ENCODE results near the gene VPS25.
A peak's percentile ranks its signal among the peaks of the same experiment; 100 is the strongest.

VPS25 gene

DNA sequence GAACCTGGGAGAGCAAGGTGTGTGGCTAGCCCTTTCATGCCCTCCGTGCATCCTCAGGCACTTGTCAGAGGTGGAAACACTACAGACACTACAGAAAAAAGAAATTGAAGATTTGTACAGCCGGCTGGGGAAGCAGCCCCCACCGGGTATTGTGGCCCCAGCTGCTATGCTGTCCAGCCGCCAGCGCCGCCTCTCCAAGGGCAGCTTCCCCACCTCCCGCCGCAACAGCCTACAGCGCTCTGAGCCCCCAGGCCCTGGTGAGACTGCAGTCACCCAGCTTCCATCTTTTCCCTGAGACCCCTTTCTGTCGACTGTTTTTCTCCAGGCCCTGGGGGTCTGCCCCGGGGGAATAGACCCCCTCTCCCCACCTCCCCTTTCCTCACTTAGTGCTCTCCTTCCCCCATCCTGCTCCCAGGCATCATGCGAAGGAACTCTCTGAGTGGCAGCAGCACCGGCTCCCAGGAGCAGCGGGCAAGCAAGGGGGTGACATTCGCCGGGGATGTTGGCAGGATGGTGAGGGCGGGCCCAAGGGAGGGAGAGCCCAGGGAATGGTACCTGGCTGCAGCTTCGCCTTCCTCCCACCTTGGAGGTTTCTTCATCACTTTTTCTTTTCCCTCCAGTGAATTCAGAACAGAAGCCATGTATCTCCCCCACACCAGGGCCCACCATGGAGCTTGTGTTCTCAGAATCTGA is 23.0 kb downstream of the VPS25 start:
- no peak for DNase-seq

DNA sequence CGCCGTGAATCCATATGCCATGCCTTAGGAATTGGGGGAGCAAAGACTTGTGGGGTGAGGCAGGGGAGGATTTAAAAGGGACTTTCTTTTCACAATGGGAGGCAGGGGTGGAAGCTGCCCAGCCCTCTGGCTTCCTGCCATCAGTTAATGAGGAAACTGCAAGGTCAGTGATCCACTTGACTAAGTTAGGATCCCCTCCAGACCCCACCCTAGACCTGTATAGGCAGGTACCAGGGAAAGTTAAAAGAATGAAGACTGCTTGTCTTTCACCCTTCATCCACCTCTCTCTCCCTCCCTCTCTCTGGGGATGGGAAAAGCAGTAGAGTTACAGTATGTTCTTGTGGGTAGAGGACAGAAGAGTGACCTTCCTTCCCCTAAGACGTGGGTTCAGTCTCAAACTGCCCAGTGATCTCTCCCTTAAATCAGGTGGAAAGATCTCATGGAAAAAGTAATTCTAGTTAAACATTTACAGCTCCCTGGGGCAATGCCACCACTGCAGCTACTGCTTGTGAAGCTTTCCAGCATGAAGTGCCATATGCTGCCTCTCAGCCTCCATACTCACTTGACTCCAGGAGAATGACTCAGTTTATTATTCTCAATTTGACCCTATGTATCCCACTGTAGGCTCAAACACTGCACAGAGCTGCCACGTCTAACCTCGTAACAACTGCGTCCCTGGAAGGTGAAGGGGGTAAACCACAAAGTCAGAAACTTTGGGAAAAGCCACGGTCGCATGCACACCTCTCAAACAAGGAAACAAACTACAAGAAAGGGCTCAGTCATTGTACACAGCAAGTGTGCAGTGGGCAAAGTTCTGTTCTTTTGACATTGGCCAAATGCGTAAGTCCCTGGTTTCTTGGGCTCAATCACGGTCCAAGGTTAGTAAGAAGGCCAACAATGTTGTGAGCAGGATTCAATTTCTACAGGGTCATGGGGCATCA is 24.1 kb downstream of the VPS25 start:
- DNase-seq: no peak

DNA sequence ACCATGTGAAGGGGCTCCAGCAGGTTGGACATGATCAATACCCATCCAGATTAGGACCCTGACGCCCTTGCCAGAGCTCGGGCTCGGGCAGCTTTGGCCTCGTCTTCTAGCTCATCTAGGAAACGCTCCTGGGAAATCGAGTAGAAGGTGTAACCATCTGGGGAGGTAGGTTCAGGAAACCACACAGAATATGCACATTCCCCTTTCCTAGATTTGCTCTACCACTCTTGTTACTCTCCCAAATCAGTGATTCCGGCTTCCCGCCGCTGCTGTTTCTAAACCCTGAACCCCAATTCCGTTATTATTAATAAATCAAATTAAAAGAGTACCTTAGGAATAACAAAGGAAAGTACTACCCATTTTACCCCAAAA is 24.7 kb downstream of the VPS25 start:
- DNase-seq: no peak

DNA sequence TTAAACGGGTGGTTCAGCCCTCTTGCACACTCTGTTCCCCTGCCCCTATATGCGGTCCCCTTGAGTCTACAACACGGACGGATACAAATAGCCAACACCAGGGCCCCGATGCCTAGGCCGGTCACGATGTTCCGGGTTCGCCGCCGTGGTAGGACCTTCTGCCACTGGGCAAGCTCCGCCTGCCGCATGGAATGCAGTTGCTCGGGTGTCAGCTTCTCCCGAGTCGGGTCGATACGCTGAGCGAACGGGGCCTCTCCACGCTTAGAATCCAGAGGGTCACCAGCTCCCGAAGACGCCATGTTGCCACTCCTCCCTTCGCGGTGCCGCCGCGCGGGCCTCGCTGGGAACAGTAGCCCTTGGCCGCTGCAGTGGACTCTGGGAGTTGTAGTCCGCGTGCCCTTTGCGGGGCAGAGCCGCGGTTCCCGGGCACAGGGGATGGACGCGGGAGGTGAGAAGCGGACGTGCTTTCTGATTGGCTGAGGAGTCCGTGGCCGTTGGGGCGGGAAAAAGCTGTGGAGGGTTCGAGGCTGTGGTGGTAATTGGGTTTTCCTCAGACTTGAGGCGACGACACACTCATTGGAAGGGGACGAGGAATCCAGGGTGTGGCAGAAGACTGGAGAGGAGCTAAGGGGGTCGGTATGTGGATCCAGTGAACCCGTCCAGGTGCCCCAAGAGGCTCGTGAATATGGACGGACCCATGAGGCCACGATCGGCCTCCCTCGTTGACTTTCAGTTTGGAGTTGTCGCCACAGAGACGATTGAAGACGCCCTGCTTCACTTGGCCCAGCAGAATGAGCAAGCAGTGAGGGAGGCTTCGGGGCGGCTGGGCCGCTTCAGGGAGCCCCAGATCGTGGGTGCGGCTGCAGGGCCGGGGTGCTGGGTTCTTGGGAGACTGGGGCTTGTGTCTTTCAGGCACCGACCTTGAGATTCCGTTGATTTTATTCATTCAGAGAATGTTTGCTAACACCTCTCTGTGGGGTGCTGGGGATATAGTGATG is 25.4 kb downstream of the VPS25 start, which contains the start of the genes CNTD1 and COA3:
Gene CNTD1 (plus strand): TSS at position 479 of the 998 bp plus-strand sequence. CDS start 207 bp downstream, at position 686.
Gene COA3 (minus strand): TSS at position 322 of the 998 bp plus-strand sequence. CDS start 23 bp downstream, at position 299.
- peak; percentile 91 for DNase-seq

DNA sequence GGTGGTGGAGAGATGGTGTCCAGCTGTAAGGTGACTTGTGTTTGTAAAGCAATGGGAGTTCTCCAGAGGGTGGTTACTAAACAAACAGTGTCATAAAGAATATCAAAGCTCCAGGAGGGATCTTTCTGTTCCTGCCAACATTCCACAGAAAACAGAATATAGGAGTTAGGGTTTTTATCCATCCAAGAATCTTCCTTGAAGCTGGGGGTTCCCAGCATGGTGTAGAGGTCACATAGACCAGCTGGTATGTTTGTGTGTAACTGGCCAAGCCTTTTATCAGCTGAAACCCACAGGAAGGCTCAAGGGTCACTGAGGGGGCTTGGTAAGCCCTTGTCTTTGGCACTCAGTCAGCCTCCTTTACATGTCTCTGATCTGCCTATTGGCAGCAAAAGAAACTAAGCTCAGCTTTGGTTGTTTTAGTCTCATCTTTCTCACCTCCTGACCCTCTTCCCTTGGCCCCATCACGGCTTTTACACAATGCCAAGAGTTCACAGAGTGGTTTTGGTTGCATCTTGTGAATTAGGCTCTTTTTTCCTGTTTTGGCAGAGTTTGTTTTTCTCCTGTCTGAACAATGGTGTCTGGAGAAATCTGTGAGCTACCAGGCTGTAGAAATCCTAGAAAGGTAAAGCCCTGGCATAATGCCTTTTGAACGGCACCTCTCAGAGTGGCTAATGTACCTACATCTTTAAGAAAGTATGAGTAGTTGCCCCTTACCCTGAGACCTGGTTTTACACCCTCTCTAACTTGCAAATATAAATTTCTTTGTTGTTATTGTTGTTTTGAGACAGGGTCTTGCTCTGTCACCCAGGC is 30.0 kb downstream of the VPS25 start:
- DNase-seq: no peak

DNA sequence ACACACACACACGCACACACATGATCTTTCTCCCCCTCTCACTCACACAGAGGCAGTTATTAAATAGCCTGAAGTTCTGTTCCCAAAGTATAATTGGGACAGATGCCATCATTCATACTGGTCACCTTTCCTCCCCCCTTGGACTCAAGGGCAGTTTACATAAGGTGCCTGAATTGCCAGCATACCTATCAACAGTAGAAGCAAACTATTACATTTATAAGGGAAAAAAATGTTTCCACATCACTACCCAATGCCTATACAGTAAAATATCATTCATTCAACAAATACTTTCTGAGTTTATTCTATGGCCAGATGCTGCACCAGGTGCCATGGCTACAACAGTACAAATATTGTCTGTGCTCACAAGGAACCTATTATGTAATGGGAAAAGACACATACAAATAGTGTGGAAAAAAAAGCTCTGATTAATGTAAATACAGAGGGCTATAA is 31.7 kb downstream of the VPS25 start:
- DNase-seq: no peak

DNA sequence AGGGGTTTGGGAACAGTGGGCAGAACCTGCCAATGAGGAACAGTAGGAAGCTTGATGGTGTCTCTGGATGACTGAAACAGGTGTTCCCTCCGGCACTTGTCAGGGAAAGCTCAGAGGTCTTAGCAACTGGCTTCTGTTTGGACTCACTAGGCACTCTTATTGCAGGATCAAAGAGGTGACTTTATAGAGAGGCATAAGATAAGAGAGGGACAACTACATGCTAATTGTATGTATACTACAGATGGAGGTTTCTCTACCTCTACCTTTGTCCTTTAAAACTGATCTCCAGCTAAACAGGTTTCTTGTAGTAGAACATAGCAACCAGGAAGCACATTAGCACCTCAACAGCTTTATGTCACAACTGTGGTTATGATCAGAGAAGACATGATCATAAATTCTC is 33.0 kb downstream of the VPS25 start:
- no peak for DNase-seq

DNA sequence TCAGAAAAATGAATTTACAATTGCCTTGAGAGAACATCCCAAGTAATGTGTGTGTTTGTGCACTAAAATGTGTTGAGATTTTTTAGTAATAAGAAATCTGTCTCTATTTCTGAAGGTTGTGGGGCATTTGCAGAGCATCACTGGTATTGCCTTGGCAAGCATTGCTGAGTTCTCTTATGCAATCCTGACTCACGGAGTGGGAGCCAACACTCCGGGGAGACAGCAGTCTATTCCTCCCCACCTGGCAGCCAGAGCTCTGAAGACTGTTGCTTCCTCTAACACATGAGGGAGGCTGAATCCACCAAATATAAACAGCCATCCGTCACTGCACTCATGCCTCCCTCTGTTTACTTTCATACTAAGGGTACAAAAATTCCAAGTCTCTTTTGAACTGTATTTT is 36.0 kb downstream of the VPS25 start:
- DNase-seq: no peak

DNA sequence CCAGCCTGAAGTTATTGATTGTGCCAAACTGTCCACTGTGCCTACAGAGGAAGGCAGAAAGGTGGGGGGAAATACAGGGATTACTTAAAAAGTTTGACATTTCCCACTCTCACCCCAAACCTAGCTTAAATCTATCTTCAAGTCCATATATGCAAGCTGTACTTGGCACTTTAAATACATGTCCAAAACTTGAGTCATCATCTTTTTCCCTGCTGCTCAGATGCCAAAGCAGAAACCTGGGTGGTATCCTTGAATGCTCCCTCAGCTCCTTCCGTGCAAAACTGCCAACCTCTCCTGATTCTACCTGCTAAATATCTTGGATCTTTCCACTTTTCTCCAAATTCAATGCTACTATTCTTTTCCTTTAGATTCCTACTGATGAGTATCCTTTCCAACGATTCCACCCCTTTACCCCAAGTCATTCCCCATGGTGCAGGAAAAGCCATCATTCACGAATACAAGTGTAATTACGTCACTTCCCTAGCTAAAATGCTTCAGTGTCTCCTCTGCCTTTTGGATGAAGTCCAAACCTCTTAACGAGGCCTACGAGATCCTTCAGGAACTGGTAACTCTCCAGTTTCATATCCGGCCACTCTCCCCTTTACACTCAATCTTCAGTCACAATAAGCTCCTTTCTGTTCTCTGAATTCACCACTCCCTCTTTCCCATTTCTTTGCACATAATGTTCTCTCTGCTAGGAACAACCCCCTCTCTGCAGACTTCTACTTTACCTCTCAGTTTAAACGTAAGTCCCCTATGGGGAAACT is 41.6 kb downstream of the VPS25 start:
- DNase-seq: no peak

DNA sequence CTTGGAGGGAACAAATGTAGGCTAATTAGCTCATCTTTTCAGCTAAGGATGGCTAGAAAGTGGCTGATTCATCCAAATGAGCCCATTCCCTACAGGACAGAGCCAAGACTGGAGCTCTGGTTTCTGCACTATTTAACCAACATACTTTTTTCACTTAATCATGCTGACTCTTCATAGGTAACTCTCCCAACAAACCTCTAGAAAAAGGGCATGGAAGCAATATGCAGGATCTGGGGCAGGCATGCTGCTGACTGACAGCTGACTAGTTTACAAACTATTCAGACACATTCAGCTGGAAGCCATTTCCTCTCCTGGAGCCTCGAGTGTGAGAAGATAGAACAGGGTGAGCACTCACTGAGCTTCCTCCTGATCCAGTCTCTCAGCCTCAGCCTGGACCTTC is 44.6 kb downstream of the VPS25 start:
- DNase-seq: no peak

DNA sequence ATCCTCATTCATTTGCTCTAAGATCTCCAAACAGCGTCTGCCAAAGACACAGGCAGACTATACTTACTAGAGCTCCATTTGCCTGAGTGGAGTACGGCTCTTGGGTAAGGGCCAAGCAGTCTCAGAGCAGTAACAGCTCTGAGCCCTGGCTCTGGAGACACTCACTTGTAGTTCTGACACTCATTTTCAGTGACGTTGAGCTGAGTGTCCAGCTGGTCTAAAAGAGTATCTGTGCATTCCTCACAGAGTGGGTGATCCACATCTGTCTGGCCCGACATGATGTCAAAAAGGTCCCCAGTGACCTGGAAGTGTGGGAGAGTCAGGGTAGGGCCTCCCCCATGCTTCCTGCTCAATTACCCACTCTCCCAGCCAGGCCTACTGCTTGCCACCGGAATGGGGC is 45.1 kb downstream of the VPS25 start:
- no peak for DNase-seq

DNA sequence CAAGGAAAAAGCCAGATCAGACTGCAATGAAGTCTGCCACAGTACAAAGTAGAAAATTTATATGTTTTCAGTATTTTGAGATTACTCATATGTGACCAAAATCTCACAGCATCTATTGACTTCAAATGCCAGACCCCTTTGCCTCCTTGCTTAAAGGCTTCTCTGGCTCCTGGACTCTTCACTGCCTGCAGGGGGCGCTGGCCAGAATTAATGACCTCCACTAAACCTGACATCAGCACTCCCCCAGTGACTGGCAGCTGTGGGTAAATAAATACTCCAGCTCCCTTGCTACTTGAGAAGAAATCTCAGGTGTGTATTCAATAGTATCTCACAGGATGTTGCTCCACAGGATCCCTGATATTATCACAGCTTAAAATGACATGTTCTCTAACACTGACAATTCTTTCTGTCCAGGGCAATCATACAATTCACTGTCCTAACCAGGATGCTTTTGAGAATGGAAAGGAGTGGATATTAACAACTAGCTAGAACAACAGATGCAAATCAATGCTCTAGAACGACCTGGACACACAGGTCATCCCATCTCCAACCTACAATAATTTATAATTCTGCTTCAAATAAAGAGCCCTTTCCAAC is 46.8 kb downstream of the VPS25 start:
- DNase-seq: peak; percentile 88

DNA sequence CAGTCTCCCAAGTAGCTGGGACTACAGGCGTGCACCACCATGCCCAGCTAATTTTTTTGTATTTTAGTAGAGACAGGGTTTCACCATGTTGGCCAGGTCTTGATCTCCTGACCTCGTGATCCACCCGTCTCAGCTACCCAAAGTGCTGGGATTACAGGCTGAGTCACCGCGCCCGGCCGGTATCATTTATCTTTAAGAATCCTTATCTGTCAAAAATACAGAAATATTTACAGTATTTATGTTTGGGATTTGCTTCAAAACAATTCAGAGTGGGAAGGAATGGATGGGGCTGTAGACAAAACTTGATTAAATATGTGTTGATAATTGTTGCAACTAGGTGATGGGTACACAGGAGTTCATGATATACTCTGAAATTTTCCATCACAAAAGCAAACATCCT is 47.9 kb downstream of the VPS25 start:
- DNase-seq: no peak

DNA sequence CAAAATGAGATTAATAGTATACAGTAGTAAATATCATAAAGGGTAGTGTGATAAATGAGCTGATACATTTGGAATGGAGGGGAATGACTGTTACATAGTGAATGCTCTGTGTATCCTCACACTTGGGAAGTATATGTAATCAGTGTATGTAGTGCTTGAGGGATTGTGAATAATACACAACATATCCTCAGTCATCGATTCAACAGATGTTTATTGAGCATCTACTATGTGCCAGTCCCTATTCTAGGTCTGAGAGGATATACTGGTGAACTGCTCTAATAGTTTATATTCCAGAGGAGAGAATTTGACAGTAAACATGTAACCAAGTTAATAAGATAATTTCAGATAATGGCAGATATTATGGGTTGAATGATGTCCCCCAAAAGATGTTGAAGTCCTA is 54.2 kb downstream of the VPS25 start:
- no peak for DNase-seq
